B cell (primary cell): ENCODE measurements around the gene AP4E1. TPM values are rescaled to one million over a fixed set of nuclear protein-coding genes. Genes with fewer than 3 reads are reported as not detected.

Experiments used
- ATAC-seq: fragments of 200-7000 bp; cut with Tn5 transposase; one replicate; pipeline ENCODE4 v1.10.0; 2021; ENCODE audit warnings: low read depth, mild to moderate bottlenecking, moderate number of reproducible peaks, moderate library complexity
- CTCF ChIA-PET: fragments of 350-600 bp; sonication (Branson Sonifier 250); formaldehyde crosslinking; loops from one replicate; lab custom pipeline; 2021; ENCODE audit warnings: antibody characterized with exemption, inconsistent platforms; lab: Charles Lee
- POLR2A ChIA-PET: fragments of 350-600 bp; sonication (Branson Sonifier 250); formaldehyde crosslinking; loops from one replicate; lab custom pipeline; 2021; ENCODE audit warnings: antibody characterized with exemption; lab: Charles Lee
- DNase-seq: peaks from one replicate; pipeline ENCODE4 v3.0.0; 2013
- H2AFZ ChIP-seq: 2 replicates; pipeline ENCODE4 v1.6.1; 2012; ENCODE audit warnings: mild to moderate bottlenecking, low read depth, low read length; ENCODE audit not compliant: insufficient read depth, poor library complexity, severe bottlenecking
- H3K27ac ChIP-seq, 2 donors: 1 replicate in 1 of 2; 2 replicates in 1 of 2; pipeline ENCODE4 v1.5.1; 2012 to 2013; ENCODE audit warnings: low read length in 2 of 2, mild to moderate bottlenecking in 2 of 2, moderate library complexity in 1 of 2
- H3K27me3 ChIP-seq, 4 experiments: fragments of 200-600 bp in 1 of 4; sonication (generic) in 1 of 4; replicated peaks in 1 of 4; 1 replicate in 2 of 4; 2 replicates in 2 of 4; pipeline versions ENCODE4 v1.6.1 to v1.7.0; 2013 to 2016; ENCODE audit warnings: low read length in 3 of 4, mild to moderate bottlenecking in 2 of 4, mixed read lengths in 1 of 4, moderate library complexity in 1 of 4; ENCODE audit not compliant: insufficient read depth in 4 of 4, control insufficient read depth in 3 of 4; ENCODE audit errors: control extremely low read depth in 1 of 4
- H3K36me3 ChIP-seq, 2 experiments: replicated peaks in 1 of 2; 1 replicate in 1 of 2; 2 replicates in 1 of 2; pipeline versions ENCODE4 v1.6.1 to v1.7.1; 2013; ENCODE audit warnings: low read length in 1 of 2; ENCODE audit not compliant: insufficient read depth in 2 of 2, control insufficient read depth in 1 of 2; ENCODE audit errors: control extremely low read depth in 1 of 2, extremely low read depth in 1 of 2
- H3K4me1 ChIP-seq, 2 donors: fragments of 200-600 bp in 1 of 2; sonication (generic) in 1 of 2; 1 replicate in 1 of 2; 2 replicates in 1 of 2; pipeline versions ENCODE4 v1.5.1 to v1.6.1; 2013 to 2017; ENCODE audit warnings: low read length in 2 of 2; ENCODE audit not compliant: control insufficient read depth in 2 of 2, insufficient read depth in 2 of 2
- H3K4me2 ChIP-seq: replicated peaks from 2 replicates; pipeline ENCODE3; 2012; ENCODE audit warnings: mild to moderate bottlenecking, low read depth, low read length; ENCODE audit not compliant: poor library complexity, severe bottlenecking
- H3K4me3 ChIP-seq, 5 experiments: fragments of 200-600 bp in 1 of 5; sonication (generic) in 1 of 5; 1 replicate in 3 of 5; 2 replicates in 2 of 5; pipeline versions ENCODE4 v1.5.1 to v1.7.0; 2011 to 2016; ENCODE audit warnings: low read length in 4 of 5, mild to moderate bottlenecking in 4 of 5, low read depth in 2 of 5, control low read depth in 1 of 5, moderate library complexity in 1 of 5; ENCODE audit not compliant: insufficient read depth in 1 of 5; ENCODE audit errors: control extremely low read depth in 1 of 5, extremely low read depth in 1 of 5
- H3K79me2 ChIP-seq: fragments of 200-600 bp; sonication (generic); one replicate; pipeline ENCODE4 v1.6.0; 2016; ENCODE audit warnings: low read length; ENCODE audit not compliant: control insufficient read depth, insufficient read depth
- H3K9ac ChIP-seq: fragments of 200-600 bp; sonication (generic); 2 replicates; pipeline ENCODE4 v1.6.1; 2017; ENCODE audit warnings: mild to moderate bottlenecking, low read length, moderate library complexity
- H3K9me3 ChIP-seq, 3 donors: one replicate each; pipeline versions ENCODE4 v1.6.1 to v1.7.1; 2013; ENCODE audit warnings: low read length in 2 of 3; ENCODE audit not compliant: control insufficient read depth in 2 of 3, insufficient read depth in 1 of 3; ENCODE audit errors: control extremely low read depth in 1 of 3
- H4K20me1 ChIP-seq: 2 replicates; pipeline ENCODE4 v1.6.0; 2012; ENCODE audit warnings: mild to moderate bottlenecking, low read length; ENCODE audit not compliant: insufficient read depth, control insufficient read depth, poor library complexity, severe bottlenecking
- H3K27ac Mint-ChIP-seq: one replicate; pipeline ENCODE4 v1.8.0; 2021; ENCODE audit warnings: mixed read lengths
- H3K27me3 Mint-ChIP-seq: one replicate; pipeline ENCODE4 v1.8.0; 2021; ENCODE audit warnings: mixed read lengths
- H3K4me1 Mint-ChIP-seq: one replicate; pipeline ENCODE4 v1.8.0; 2021; ENCODE audit warnings: mixed read lengths
- H3K4me3 Mint-ChIP-seq: one replicate; pipeline ENCODE4 v1.8.0; 2021; ENCODE audit warnings: mixed read lengths
- H3K9me3 Mint-ChIP-seq: one replicate; pipeline ENCODE4 v1.8.0; 2022; ENCODE audit warnings: mixed read lengths; ENCODE audit not compliant: insufficient read depth
- CTCF ChIP-seq: fragments of 200-600 bp; IDR thresholded peaks from one replicate; pipeline ENCODE4 v1.8.0; 2022; ENCODE audit warnings: antibody characterized with exemption, mild to moderate bottlenecking
- EZH2 ChIP-seq: IDR thresholded peaks from 2 replicates; pipeline ENCODE4 v1.6.1; 2012; ENCODE audit warnings: borderline replicate concordance, low read depth, mild to moderate bottlenecking, moderate library complexity, low read length; ENCODE audit not compliant: insufficient read depth, poor library complexity, severe bottlenecking
- WGBS: methylation state at CpG from one replicate; pipeline ENCODE4 v1.1.5; 2013; ENCODE audit warnings: missing lambda C conversion rate; ENCODE audit not compliant: insufficient coverage; 5-methylcytosine and 5-hydroxymethylcytosine counted together
- intact Hi-C: fragments of 100-400 bp; cut with micrococcal nuclease; formaldehyde crosslinking; loops from one replicate; pipeline ENCODE4 v1.10.0; 2022
- polyA plus RNA-seq: library from polyadenylated mRNA; depleted of rRNA; stranded (reverse); fragments of >200 nt; gene quantifications from 2 replicates; pipeline ENCODE4 v1.2.3, GENCODE V29; 2012
- total RNA-seq, 2 donors: library from RNA; stranded (reverse); fragments of 120-200 nt in 1 of 2; gene quantifications; 1 replicate in 1 of 2; 2 replicates in 1 of 2; pipeline versions ENCODE4 v1.2.3 to v1.2.4, GENCODE V29; 2013 to 2022

The AP4E1 gene
- total and polyA plus RNA-seq, 2 donors (not counting 1 experiment from before 2014, with no cell fraction given), result 2.8 to 12.0 TPM

DNA sequence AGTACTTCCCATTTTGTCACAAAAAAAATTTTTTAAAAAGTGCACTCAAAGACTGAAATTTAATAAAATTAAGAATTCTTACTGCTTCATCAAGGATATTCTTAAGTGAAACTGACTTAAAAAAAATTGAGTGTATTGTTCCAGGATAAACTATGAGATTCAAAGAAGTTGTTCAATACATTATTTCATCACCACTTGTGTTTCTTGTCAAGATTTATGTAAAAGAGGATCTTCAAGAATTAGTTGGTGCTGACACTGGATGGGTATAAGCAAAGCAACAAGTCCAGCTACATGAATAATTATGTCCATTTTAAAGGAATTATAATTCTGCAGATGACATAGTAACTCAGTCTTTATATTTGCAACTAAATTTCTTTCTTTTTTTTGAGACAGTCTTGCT, 4.3 kb upstream of the AP4E1 start:
- intact Hi-C loops, result no loop called here
- H3K27ac ChIP-seq, result no peak overlapping the region
- H4K20me1 ChIP-seq, result no peaks in the 10 kb centered on the region
- H3K4me2 ChIP-seq, result no peak overlapping the region
- peaks cover 0 to 3% (median 0%) of the 10 kb centered on the region in 3 donors for H3K9me3 ChIP-seq
- no peaks in the 10 kb centered on the region for H3K36me3 ChIP-seq
- no peak overlapping the region for H3K9ac ChIP-seq
- no peak overlapping the region for H3K4me3 Mint-ChIP-seq
- no peaks in the 10 kb centered on the region for H3K9me3 Mint-ChIP-seq
- peaks cover 12% of the 10 kb centered on the region for H3K4me1 Mint-ChIP-seq
- ChIA-PET POLR2A (no interaction called here), CTCF (interaction anchor here (1.0 kb wide), 1 partner anchor 28 kb away, joined by 3 read pairs; no protein-coding TSS in a partner anchor)
- no peak overlapping the region for H2AFZ ChIP-seq
- H3K79me2 ChIP-seq, result peaks cover 13% of the 10 kb centered on the region
- no peaks in the 10 kb centered on the region for H3K27me3 Mint-ChIP-seq
- peaks cover 0 to 13% of the 10 kb centered on the region in 2 donors for H3K4me1 ChIP-seq
- TF ChIP-seq CTCF (no peak), EZH2 (no peak)
- DNase-seq, result no peak
- no peak overlapping the region for H3K4me3 ChIP-seq
- no peak overlapping the region for H3K27ac Mint-ChIP-seq
- no peak for ATAC-seq
- H3K27me3 ChIP-seq, result no peaks in the 10 kb centered on the region

DNA sequence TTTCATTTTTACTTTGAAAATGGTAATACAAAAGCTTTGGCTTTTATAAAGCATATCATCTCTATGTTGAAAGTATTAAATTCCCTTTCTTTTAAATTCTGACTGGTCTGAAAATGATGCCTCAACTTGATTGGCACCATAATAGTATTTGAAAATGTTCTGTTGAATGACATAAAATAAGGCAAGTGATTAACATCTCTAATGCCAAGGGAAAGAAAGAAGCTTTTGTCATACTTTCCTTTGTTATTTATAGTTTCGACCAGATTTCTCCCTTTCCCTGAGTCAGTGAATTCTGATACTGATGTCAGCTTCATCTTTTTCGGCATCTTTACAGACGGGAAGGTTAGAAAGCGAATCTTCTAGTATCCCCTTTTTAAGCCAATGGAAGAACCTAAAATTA, 3.4 kb upstream of the AP4E1 start:
- H3K4me3 Mint-ChIP-seq, result no peak overlapping the region
- CTCF ChIA-PET, result interaction anchor here (1.0 kb wide), 1 partner anchor 28 kb away, joined by 3 read pairs; no protein-coding TSS in a partner anchor
- H3K79me2 ChIP-seq, result peaks cover 16% of the 10 kb centered on the region

More for the DNA sequence above, 3.4 kb upstream of the AP4E1 start:
- no peaks in the 10 kb centered on the region for H4K20me1 ChIP-seq
- H3K27me3 ChIP-seq, result no peaks in the 10 kb centered on the region
- ATAC-seq (no peak), DNase-seq (no peak)
- Mint-ChIP-seq H3K9me3 (no peaks in the 10 kb centered on the region), H3K27me3 (no peaks in the 10 kb centered on the region), H3K4me1 (peaks cover 14% of the 10 kb centered on the region), H3K27ac (no peak overlapping the region)
- POLR2A ChIA-PET, result no interaction called here
- H3K36me3 ChIP-seq, result no peaks in the 10 kb centered on the region
- WGBS, result 100% methylated on average over 1 of the region's 4 CpGs
- H3K9me3 ChIP-seq, result peaks cover 0 to 3% (median 0%) of the 10 kb centered on the region in 3 donors
- no peak overlapping the region for H3K27ac ChIP-seq
- intact Hi-C loops, result loop anchor here (5.0 kb wide), 1 partner anchor 832 kb away; the partner anchor contains the start of gene LYSMD2
- peaks cover 0 to 22% of the 10 kb centered on the region in 2 donors for H3K4me1 ChIP-seq
- no peak for TF ChIP-seq CTCF
- no peak for TF ChIP-seq EZH2
- no peak overlapping the region for H3K4me3 ChIP-seq
- H2AFZ ChIP-seq, result no peak overlapping the region
- no peak overlapping the region for H3K9ac ChIP-seq
- no peak overlapping the region for H3K4me2 ChIP-seq
